Measurements from ENCODE around the gene RALY.

DNA sequence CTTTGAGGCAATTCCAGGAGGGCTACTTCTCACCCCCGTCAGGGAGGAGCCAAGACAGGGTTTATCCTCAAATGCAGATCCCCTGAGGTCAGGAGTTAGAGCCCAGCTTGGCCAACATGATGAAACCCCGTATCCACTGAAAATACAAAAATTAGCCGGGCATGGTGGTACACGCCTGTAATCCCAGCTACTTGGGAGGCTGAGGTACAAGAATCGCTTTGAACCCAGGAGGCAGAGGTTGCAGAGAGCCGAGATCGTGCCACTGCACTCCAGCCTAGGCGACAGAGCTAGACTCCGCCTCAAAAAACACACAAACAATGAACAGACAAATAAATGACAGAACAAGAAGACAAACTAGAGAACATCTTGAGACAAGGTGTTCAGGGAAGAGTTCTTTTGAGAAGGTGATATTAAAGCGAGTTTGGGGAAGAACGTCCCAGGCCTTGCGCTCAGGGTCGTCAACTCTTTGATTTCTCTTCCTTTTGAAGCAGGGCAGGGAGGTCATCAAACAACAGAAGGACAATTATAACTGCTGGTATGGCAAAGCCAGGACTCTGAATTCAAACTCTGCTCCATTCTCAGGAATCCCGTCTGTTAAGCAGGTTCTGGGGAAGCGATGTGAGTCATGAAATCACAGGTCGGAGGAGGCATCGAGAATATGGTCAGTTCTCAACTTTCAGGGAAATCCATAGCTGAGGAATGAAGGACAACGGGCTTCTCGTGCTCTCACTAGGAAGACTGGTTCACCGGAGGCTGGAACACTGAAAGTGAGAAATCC lies 1.4 kb upstream of the RALY start:
- TF ChIP-seq, protein P1, sequence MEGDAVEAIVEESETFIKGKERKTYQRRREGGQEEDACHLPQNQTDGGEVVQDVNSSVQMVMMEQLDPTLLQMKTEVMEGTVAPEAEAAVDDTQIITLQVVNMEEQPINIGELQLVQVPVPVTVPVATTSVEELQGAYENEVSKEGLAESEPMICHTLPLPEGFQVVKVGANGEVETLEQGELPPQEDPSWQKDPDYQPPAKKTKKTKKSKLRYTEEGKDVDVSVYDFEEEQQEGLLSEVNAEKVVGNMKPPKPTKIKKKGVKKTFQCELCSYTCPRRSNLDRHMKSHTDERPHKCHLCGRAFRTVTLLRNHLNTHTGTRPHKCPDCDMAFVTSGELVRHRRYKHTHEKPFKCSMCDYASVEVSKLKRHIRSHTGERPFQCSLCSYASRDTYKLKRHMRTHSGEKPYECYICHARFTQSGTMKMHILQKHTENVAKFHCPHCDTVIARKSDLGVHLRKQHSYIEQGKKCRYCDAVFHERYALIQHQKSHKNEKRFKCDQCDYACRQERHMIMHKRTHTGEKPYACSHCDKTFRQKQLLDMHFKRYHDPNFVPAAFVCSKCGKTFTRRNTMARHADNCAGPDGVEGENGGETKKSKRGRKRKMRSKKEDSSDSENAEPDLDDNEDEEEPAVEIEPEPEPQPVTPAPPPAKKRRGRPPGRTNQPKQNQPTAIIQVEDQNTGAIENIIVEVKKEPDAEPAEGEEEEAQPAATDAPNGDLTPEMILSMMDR (conservative IDR thresholded peaks at IDR 0.05; ENCODE audit: low read depth, low read length), result no peak
- TF ChIP-seq EZH2 (IDR thresholded peaks at IDR 0.05; ENCODE audit: borderline replicate concordance, low read depth, low read length, poor library complexity, severe bottlenecking), result no peak
